ENCODE measurements around the gene ERF.

The ERF gene

GRCh38 chr19:42287017-42287826, 32.3 kb upstream of the ERF start:
- DNase-seq (ENCODE audit: low spot score) = no peak

- DNase-seq (ENCODE audit: low spot score) = no peak
Measured at GRCh38 chr19:42286349-42287016, 31.6 kb upstream of the ERF start.

- DNase-seq (ENCODE audit: low spot score) = no peak
Measured at GRCh38 chr19:42285988-42286348, 31.0 kb upstream of the ERF start.

GRCh38 chr19:42285541-42285941, 30.6 kb upstream of the ERF start:
- no peak for DNase-seq (ENCODE audit: low spot score)

- no peak for DNase-seq (ENCODE audit: low spot score)
Measured at GRCh38 chr19:42284591-42285341, 29.8 kb upstream of the ERF start.

GRCh38 chr19:42284066-42284501, 29.2 kb upstream of the ERF start:
- peak; percentile 82 for DNase-seq (ENCODE audit: low spot score)

GRCh38 chr19:42283188-42284065, 28.5 kb upstream of the ERF start:
- DNase-seq (ENCODE audit: low spot score) = peak; percentile 99

- DNase-seq (ENCODE audit: low spot score) = no peak
Measured at GRCh38 chr19:42282819-42283187, 27.9 kb upstream of the ERF start.

- DNase-seq (ENCODE audit: low spot score) = no peak
Measured at GRCh38 chr19:42281827-42282762, 27.2 kb upstream of the ERF start.

GRCh38 chr19:42281146-42281826, 26.4 kb upstream of the ERF start:
- DNase-seq (ENCODE audit: low spot score) = no peak

GRCh38 chr19:42280815-42281145, 25.9 kb upstream of the ERF start:
- no peak for DNase-seq (ENCODE audit: low spot score)

- DNase-seq (ENCODE audit: low spot score) = peak; percentile 100
Measured at GRCh38 chr19:42279902-42280814, 25.2 kb upstream of the ERF start.

GRCh38 chr19:42279155-42279901, 24.4 kb upstream of the ERF start:
- DNase-seq (ENCODE audit: low spot score) = no peak

- no peak for DNase-seq (ENCODE audit: low spot score)
Measured at GRCh38 chr19:42278452-42279154, 23.7 kb upstream of the ERF start.

- DNase-seq (ENCODE audit: low spot score) = no peak
Measured at GRCh38 chr19:42277821-42278451, 23.0 kb upstream of the ERF start.

- DNase-seq (ENCODE audit: low spot score) = no peak
Measured at GRCh38 chr19:42276821-42277220, 21.9 kb upstream of the ERF start.

- no peak for DNase-seq (ENCODE audit: low spot score)
Measured at GRCh38 chr19:42276284-42276683, 21.4 kb upstream of the ERF start.

Measured in HuH-7 (cell line).